IMR-90 (cell line): ENCODE results near the gene INTS11.

ENCODE experiments used
- MAFK ChIP-seq: IDR thresholded peaks from 2 replicates; pipeline ENCODE4 v1.6.1; 2012; ENCODE audit warnings: low read depth, low read length, improper control_type of control experiment
- POLR2A ChIP-seq: IDR thresholded peaks from 2 replicates; pipeline ENCODE4 v1.6.1; 2012; ENCODE audit warnings: mild to moderate bottlenecking, low read depth, low read length
- RAD21 ChIP-seq: IDR thresholded peaks from 2 replicates; pipeline ENCODE4 v1.6.1; 2012; ENCODE audit warnings: low read length, improper control_type of control experiment
- RCOR1 ChIP-seq: IDR thresholded peaks from 2 replicates; pipeline ENCODE4 v1.6.1; 2012; ENCODE audit warnings: mild to moderate bottlenecking, low read length, improper control_type of control experiment; ENCODE audit not compliant: insufficient replicate concordance
- TF ChIP-seq, protein P1 (sequence below): conservative IDR thresholded peaks from 2 replicates; pipeline ENCODE4 v1.5.1; 2012; ENCODE audit warnings: mild to moderate bottlenecking, low read depth, low read length, improper control_type of control experiment

DNA sequence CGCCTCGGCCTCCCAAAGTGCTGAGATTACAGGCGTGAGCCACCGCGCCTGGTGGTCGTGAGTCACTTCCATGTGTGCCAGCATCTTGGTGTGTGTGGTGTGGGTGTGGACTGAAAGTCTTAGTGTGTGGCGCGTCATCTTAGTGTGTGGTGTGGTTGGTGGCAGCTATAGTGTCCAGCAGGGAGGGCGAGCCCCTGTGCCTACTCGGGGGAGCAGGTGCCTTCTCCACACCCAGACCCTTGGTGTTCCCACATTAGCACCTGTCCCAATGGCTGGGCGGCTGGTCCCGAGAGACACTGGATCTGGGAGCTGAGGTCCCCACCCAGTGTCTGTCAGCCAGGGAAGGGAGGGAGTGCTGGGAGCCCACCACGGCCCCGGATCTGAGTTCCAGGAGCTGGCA is 41.5 kb downstream of the INTS11 start:
- TF ChIP-seq, protein P1, sequence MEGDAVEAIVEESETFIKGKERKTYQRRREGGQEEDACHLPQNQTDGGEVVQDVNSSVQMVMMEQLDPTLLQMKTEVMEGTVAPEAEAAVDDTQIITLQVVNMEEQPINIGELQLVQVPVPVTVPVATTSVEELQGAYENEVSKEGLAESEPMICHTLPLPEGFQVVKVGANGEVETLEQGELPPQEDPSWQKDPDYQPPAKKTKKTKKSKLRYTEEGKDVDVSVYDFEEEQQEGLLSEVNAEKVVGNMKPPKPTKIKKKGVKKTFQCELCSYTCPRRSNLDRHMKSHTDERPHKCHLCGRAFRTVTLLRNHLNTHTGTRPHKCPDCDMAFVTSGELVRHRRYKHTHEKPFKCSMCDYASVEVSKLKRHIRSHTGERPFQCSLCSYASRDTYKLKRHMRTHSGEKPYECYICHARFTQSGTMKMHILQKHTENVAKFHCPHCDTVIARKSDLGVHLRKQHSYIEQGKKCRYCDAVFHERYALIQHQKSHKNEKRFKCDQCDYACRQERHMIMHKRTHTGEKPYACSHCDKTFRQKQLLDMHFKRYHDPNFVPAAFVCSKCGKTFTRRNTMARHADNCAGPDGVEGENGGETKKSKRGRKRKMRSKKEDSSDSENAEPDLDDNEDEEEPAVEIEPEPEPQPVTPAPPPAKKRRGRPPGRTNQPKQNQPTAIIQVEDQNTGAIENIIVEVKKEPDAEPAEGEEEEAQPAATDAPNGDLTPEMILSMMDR, result no peak
- TF ChIP-seq POLR2A (no peak), MAFK (no peak), RCOR1 (no peak), RAD21 (no peak)
